ENCODE data around the gene LRRC1. TPM values are rescaled to one million over a fixed set of nuclear protein-coding genes. Genes with fewer than 3 reads are reported as not detected.

Gene LRRC1
- polyA plus RNA-seq, 1 donor (not counting 4 experiments of a cell fraction or from before 2014, with no cell fraction given) = 19.7 TPM

GRCh38 chr6:53879608-53880007 is 84.8 kb downstream of the LRRC1 start:
- Histone ChIP-seq H2AFZ (ENCODE audit: control insufficient read depth, low read length) (no peak overlapping the region), H3K4me1 (ENCODE audit: control insufficient read depth, extremely low read depth, insufficient read depth, low read length) (no peaks in the 10 kb centered on the region), H3K9me1 (ENCODE audit: control insufficient read depth, extremely low read depth, insufficient read depth, low read length) (no peaks in the 10 kb centered on the region), H4K20me1 (ENCODE audit: control insufficient read depth, extremely low read depth, insufficient read depth, low read length) (no peaks in the 10 kb centered on the region), H3K4me2 (ENCODE audit: control insufficient read depth, extremely low read depth, insufficient read depth, low read depth, low read length) (no peak overlapping the region), H3K9me3 (ENCODE audit: control insufficient read depth, low read depth, low read length) (no peaks in the 10 kb centered on the region), H3K27me3 (ENCODE audit: control insufficient read depth, extremely low read depth, insufficient read depth, low read length) (no peaks in the 10 kb centered on the region), H3K79me2 (ENCODE audit: control insufficient read depth, insufficient read depth, low read length) (peaks cover 15% of the 10 kb centered on the region), H3K9ac (ENCODE audit: control insufficient read depth, extremely low read depth, insufficient read depth, low read length) (no peak overlapping the region), H3K4me3 (ENCODE audit: control insufficient read depth in 2 of 3, extremely low read depth in 1 of 3, insufficient read depth in 2 of 3, low read depth in 1 of 3, low read length in 3 of 3) (no peak overlapping the region), H3K27ac (ENCODE audit: control insufficient read depth, insufficient read depth, low read length) (no peak overlapping the region), H3K36me3 (ENCODE audit: control insufficient read depth in 2 of 2, extremely low read depth in 1 of 2, insufficient read depth in 2 of 2, low read length in 2 of 2) (no peaks in the 10 kb centered on the region)
- DNase-seq (ENCODE audit: low read depth, low spot score) (no peak), FAIRE-seq (no peak)
- dilution Hi-C loops (cut with MboI; ENCODE audit: extremely low pct_ligation_motif_present, low sequenced_read_pairs) = no loop called here
- TF ChIP-seq EZH2 (IDR thresholded peaks at IDR 0.05; ENCODE audit: low read length) = no peak
- no peak for TF ChIP-seq CTCF (optimal IDR thresholded peaks at IDR 0.05 in 1 of 3, IDR thresholded peaks at IDR 0.05 in 1 of 3, conservative IDR thresholded peaks at IDR 0.05 in 1 of 3; ENCODE audit: extremely low read depth in 1 of 3, insufficient read depth in 2 of 3, low read length in 3 of 3)

- H3K79me2 ChIP-seq (ENCODE audit: control insufficient read depth, insufficient read depth, low read length) = no peaks in the 10 kb centered on the region
- H3K9me3 ChIP-seq (ENCODE audit: control insufficient read depth, low read depth, low read length) = no peaks in the 10 kb centered on the region
- no peaks in the 10 kb centered on the region for H3K36me3 ChIP-seq (ENCODE audit: control insufficient read depth in 2 of 2, extremely low read depth in 1 of 2, insufficient read depth in 2 of 2, low read length in 2 of 2)
- no peaks in the 10 kb centered on the region for H4K20me1 ChIP-seq (ENCODE audit: control insufficient read depth, extremely low read depth, insufficient read depth, low read length)
- dilution Hi-C loops (cut with MboI; ENCODE audit: extremely low pct_ligation_motif_present, low sequenced_read_pairs) = no loop called here
- no peak for FAIRE-seq
- no peak overlapping the region for H3K9ac ChIP-seq (ENCODE audit: control insufficient read depth, extremely low read depth, insufficient read depth, low read length)
- no peak overlapping the region for H3K4me2 ChIP-seq (ENCODE audit: control insufficient read depth, extremely low read depth, insufficient read depth, low read depth, low read length)
- no peak overlapping the region for H3K4me3 ChIP-seq (ENCODE audit: control insufficient read depth in 2 of 3, extremely low read depth in 1 of 3, insufficient read depth in 2 of 3, low read depth in 1 of 3, low read length in 3 of 3)
- H3K4me1 ChIP-seq (ENCODE audit: control insufficient read depth, extremely low read depth, insufficient read depth, low read length) = no peaks in the 10 kb centered on the region
- no peak for DNase-seq (ENCODE audit: low read depth, low spot score)
- H3K27ac ChIP-seq (ENCODE audit: control insufficient read depth, insufficient read depth, low read length) = no peak overlapping the region
- no peaks in the 10 kb centered on the region for H3K9me1 ChIP-seq (ENCODE audit: control insufficient read depth, extremely low read depth, insufficient read depth, low read length)
- no peaks in the 10 kb centered on the region for H3K27me3 ChIP-seq (ENCODE audit: control insufficient read depth, extremely low read depth, insufficient read depth, low read length)
- H2AFZ ChIP-seq (ENCODE audit: control insufficient read depth, low read length) = no peak overlapping the region
- TF ChIP-seq CTCF (optimal IDR thresholded peaks at IDR 0.05 in 1 of 3, IDR thresholded peaks at IDR 0.05 in 1 of 3, conservative IDR thresholded peaks at IDR 0.05 in 1 of 3; ENCODE audit: extremely low read depth in 1 of 3, insufficient read depth in 2 of 3, low read length in 3 of 3) = no peak
- no peak for TF ChIP-seq EZH2 (IDR thresholded peaks at IDR 0.05; ENCODE audit: low read length)
Measured at GRCh38 chr6:53887316-53887715, 92.5 kb downstream of the LRRC1 start.

Data from keratinocyte (primary cell).